ENCODE measurements around the gene NT5M.

NT5M gene

DNA sequence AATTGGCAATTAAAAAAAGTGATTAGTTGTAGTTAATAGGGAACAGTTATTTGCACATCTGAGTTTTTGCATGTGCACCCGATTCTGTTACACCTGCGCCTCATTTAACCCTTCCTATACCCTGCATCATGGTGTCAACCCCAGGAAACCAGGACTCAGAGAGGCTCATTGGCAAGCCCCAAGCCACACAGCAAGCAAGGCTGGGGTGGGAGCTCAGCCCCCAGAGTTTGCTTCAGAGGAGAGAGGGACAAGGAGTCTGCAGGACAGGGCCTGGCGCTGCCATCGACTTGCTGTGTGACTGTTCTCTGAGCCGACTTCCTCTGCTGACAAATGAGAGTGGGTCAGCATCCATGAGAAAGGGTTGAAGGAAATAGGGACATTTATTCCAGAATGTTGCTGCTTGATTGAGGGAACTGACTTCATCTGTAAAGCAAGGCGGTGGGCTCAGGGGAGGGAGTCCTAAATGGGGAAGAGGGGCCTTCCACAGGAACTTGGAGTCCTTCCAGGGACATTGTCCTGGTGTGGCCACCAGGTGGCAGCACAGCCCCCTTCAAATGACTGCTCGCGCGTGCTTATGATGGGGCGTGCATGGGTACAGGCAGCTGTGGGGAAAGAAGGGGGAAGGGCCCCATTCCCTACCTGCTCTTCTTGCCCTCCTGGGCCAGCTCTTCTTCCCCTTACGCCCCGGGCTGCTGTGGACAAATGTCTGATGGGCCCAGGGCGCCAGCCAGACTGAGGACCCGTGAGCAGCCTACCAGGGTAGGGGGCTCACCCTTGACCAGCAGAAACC lies 51.6 kb downstream of the NT5M start:
- peak; percentile 85 for DNase-seq (ENCODE audit: low spot score)

DNA sequence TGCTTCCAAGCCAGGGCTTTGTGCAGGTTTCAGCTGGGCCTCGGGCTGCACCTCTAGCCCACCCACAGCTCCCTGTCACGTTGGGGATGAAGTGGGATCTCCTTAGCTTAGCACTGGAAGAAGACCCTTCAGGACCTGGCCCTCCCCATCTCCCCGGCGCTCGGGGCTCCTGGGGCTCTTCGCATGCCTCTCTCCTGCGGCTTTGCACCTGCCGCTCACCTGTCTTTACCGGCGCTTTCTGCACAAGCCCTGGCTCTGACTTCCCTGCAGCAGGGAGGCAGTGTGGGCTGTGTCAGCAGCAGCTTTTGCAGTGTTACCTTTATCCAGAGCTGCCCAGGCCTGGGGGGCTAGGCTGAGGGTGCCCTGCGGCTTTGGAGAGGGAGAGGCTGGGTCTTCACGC lies 52.3 kb downstream of the NT5M start:
- no peak for DNase-seq (ENCODE audit: low spot score)

DNA sequence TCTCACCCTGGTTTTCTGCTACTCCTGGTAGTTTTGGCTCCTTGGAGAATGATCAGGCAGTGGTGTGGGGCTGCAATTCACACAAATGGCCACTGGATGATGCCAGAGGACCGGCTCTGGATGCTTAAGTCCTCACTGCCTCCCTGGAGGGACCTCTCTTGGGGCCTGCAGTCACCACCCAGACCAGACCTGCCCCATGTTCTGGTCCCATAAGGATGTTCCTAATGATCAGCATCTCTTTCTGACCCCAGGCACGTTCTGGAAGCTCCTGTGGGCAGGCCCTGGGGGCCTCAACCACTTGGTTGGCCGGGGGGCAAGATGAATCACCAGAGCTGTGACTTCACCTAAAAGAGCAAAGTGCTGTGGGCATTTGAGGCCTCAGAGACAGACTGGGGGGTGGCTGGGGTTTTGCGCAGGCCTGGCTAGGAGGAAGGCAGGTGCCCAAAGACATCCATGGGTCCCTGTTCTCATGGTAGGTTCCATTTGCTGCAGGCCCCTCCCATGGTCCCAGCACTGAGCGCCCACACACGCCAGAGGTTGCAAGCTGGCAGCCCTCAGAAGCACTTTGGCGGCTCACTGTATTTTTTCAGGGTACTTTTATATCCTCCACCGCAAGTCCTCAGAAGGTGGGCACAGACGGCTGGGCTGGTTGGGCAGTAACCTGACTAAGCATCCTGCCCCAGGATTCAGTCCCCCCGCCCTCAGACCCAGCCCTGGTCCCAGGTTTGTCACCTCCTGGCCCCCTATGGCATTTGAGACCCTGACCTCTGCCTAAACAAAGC lies 53.2 kb downstream of the NT5M start:
- peak; percentile 89 for DNase-seq (ENCODE audit: low spot score)

DNA sequence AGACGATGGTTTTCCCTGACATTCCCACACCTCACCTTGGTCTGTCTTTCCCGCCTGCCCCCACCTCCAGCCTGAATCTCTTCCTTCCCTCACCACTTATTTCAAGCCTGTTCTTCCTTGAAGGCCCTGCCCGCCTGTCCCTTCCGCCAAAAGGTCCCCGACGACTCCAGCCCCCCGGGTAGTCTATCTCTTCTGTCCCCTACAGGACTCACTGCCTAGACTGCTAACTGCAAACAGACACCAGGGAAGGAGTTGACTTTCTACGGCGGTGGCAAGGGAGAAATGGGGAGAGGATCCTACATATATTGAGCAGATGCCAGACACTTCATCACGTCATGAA lies 53.7 kb downstream of the NT5M start:
- no peak for DNase-seq (ENCODE audit: low spot score)

DNA sequence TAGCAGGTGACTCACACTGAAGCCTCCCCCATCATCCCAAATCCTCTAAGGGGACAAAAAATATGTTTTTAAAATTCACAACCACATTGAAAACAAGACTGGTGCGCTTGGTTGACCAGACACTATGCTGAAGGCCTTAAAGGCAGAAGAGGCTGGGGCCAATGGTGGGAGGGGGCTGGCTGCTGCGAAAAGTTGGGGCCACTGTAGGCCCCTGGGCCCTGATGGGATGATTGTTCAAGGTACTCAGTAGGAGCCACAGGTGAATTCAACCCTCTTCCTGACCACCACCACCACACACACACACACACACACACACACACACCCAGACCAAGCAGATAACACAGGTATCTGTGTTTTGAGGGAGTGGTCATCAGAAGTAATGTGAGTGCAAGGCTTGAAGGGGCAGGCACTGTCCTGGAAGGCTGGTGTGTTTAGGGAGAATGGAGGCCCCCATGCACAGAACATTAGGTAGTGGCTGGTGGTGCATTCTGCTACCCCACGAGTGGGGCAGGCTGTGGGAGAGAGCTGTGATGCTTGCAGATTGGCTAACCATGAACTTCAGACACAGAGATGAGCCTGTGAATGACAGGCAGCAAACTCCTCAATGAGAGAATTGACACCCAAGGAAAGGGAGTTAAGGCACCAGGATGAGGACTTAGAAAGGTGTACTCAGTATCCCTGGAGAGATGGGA lies 55.0 kb downstream of the NT5M start:
- no peak for DNase-seq (ENCODE audit: low spot score)

DNA sequence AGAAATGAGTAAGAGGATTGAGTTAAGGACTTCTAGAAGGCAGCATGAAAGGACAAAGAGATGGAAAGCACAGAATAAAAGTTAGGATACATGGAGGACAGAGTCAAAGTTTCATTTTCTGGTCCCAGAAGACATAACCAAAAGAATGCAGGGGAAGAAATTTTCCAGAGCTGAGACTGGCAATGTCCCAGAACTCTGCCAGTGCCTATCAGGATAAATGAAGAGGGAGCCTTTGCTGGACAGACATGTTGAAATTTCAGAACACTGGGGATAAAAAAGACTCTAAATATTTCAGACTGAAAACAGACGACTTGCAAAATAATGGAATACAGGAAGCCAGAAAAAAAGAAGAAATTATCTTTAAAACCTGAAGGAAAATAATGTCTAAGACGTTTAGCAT lies 55.7 kb downstream of the NT5M start:
- no peak for DNase-seq (ENCODE audit: low spot score)

DNA sequence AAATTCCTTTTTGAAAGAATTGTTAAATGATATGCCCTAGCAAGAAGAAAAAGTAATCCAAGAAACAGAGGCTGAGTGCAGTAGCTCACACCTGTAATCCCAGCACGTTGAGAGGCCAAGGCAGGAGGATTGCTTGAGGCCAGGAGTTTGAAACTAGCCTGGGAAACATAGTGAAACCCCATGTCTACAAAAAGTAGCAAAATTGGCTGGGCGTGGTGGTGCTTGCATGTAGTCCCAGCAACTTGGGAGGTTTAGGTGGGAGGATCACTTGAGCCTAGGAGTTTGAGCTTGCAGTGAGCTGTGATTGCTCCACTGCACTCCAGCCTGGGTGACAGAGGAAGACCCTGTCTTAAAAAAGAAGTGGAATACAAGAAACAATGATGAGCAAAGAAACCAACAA lies 56.1 kb downstream of the NT5M start:
- DNase-seq (ENCODE audit: low spot score), result no peak

DNA sequence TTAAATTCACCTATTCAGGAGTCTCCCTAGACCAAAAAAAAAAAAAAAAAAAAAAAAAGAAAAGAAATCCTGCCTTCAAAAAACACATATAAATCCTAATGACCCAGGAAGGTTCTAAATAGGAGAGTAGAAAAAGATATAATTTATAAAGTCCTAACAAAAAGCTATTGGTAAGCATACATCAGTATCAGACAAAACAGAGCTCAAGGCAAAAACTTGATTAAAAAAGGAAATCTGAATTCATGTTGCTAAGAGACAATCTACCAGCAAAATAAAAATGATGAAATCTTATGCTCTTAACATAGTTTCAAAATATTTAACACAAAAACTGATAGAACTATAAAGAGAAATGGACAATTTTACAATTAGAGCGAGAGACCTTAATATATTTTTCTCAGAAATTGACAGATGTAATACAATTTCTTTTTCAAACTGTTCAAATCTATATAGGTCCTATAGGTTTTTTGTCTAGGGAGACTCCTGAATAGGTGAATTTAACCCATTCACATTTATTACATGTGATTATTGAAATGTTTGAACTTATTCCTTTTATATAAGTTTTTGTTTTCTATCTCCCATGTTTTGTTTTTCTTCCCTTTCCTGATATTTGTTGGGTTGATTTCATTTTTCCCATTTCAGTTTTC lies 57.0 kb downstream of the NT5M start:
- DNase-seq (ENCODE audit: low spot score), result no peak

DNA sequence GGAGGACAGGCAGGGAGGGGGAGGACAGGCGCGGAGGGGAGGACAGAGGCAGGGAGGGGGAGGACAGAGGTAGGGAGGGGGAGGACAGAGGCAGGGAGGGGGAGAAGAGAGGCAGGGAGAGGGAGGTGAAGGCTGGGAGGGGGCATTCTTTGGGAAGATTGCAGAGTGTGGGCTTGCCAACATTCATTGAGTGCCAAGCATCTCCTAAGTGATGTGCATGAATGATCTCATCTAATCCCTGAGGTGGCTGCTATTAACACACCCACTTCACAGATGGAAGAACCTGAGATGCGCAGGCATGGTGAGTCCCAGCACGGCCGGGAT lies 58.3 kb downstream of the NT5M start:
- DNase-seq (ENCODE audit: low spot score), result no peak

DNA sequence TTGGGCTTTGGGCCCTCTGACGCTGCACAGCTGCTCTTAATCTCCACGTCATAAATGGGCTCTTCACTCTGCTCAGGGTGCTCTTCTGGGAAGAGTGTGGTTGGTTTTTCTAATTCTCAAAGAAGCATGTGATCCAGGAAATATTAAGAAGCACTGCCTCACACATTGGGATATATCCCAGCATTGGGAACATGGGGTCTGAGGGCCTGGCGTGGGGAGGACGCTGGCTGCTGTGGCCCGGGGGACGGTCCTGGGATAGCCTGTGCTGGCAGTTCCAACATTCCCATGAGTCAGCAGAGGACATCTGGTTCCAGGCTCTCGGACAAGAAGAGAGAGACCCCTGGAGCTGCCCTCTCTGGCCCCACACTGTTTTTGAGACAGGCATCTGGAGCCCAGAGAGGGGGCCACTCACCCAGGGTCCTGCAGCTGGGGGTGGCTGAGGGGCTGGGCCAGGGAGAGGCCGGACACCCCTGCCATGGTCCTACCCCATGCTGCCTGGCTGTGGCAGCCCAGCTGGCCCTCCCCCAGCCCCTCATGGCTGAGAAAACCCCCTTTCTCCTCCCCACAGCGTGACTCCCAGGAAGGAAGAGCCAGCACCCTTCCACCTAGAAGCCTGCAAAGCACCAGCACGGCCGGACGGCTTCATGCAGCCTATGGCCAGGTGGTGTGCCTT lies 58.8 kb downstream of the NT5M start:
- DNase-seq (ENCODE audit: low spot score), result no peak

DNA sequence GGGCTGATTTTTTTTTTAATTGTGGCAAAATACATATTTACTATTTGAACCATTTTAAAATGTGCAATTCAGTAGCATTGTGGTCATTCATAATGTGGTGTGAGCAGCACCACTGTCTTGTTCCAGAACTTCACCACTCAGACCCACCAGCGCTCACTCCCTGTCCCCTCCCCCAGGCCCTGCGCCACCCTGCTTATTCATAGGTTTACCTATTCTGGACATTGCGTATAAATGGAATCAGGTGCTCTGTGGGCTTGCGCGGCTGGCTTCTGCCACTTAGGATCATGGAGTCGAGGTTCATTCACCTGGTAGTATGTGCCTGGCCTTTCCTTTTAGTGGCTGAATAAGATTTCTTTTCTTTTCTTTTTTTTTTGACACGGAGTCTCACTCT lies 59.4 kb downstream of the NT5M start:
- no peak for DNase-seq (ENCODE audit: low spot score)

DNA sequence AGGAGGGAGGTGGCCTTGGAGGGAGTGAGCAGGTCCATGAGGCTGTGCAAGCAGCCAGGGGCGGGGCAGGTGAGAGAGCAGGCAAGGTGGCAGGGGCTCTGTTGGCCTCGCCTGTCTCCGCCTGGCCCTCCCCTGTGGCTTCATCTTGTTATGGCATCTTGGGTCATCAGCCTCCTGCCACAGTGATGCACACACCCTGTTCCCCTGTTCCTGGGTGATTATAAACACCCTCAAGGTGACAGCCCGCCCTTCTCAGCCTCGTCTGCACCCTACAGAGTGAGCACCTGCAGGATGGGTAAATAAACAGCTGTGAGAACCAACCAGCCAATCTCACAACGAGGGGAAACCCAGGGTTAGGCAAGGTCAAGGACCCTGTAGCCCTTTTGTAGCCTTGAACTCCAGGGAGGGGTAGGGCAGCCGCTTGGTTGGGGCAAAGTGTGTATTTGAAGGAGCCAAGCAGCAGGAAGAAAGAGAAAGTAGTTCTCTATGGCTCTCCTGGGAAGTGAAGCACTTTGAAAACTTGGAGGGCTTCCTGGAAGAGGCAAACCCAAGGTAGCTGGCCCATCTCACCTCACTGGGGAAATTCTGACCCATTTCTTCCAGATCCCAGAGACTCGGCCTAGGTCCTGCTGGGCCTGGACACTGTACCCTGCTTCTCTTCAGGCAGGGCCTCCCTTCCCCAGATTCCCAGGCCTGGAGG lies 60.6 kb downstream of the NT5M start:
- DNase-seq (ENCODE audit: low spot score), result no peak

DNA sequence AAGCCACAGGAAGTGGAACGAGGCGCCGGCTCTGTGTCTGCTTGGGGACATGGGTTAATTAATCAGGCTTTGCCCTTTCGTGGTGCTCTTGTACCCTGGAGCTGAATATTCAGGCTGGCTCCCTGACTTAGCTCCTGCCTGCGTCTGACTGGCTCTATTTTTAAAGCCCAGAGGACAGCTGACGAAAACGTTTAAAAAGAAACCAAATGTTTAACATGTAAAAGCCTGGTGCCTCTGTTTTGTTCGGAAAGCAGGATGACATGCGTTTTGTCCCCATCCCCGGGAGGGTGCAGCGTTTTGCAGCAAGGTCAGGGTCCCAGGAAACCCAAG lies 61.1 kb downstream of the NT5M start:
- DNase-seq (ENCODE audit: low spot score), result no peak

DNA sequence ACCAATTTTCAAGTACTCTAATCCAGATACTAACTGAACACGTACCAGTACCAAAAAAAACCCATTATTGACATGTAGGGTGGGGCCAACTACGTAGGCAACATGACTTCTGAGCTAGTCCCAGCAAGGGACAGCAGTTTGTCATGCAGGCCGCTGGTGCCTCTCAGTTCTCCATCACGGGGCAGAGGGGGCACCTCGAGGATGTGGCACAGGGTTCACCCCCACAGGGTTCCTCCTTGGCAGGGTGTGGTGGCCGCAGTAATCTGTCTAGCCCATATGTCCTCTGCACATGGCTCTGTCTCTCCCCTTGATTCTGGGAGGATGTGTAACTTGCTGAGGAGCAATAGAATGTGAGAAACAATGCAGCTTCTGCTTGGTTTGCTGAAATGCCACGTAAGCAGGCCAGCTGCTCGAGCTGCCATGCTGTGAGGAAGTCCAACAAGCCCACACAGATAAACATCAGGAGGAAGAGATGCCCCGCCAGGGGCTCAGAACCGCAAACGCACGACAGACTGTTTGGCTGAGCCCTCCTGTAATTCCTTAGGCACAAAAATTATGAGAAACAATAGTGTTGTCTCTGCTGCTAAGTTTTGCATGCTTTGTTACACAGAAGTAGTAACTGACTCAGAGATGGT lies 62.4 kb downstream of the NT5M start:
- DNase-seq (ENCODE audit: low spot score), result no peak

DNA sequence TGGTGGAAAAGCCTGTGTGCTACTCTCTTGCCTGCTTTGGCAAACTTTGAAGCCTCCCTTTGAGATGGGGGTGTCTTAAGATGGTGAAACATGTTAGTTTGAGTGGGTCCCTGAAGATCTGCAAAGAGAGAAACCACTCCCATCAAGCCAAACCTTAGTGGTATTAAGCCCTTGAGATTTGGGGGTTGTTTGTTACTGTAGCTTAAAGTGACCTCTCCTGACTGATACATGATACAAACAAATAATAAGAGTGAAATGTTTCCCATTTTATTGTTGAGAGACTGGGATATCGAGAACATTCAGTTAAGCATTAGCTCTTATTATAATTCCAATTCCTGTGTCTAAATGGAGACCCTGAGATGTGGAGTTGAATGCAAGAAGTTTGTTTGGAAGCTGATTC lies 63.1 kb downstream of the NT5M start:
- no peak for DNase-seq (ENCODE audit: low spot score)

DNA sequence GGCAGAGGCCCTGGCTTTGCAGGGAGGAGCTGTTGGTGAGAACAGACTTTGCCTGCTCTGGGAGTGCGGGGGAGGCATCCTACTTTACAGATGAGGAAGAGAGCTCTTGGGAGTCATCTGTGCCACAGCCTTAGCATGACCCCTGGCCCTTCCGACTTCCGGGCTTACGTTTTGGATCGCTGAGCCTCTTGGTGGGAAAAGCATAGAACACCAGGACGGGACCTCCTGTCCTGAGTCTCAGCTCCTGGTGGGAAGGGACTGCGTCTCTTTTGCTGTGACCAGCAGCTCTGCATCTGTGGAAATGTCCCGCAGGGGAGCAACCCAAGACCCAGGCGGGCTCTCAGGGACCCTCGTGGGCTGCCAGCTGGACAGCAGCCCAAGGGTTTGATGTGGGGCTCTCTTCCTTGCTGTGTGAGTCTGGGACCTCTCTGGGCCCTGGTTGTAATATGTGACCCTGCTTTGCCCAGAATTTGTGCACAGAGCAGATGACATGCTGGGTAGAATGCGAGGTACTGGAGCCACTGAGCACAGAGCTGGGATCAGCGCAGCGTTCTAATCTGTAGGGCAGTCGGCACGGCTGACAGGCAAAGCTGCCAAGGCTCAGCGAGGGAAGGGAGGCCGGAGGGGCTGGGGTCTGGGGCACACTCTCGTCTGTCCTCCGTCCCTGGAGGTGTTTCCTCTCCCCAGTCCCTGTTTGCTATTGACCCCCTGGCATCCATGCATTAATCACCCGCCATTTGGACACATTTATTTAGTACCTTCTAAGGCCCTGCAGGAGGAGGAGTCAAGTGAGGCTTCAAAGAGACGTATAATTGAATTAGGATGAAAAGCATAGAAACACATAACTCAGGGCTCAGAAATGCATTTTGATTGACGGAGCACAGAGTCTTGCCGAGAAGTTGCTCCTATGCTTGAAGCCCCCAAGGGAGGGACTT lies 64.0 kb downstream of the NT5M start:
- DNase-seq (ENCODE audit: low spot score), result no peak

DNA sequence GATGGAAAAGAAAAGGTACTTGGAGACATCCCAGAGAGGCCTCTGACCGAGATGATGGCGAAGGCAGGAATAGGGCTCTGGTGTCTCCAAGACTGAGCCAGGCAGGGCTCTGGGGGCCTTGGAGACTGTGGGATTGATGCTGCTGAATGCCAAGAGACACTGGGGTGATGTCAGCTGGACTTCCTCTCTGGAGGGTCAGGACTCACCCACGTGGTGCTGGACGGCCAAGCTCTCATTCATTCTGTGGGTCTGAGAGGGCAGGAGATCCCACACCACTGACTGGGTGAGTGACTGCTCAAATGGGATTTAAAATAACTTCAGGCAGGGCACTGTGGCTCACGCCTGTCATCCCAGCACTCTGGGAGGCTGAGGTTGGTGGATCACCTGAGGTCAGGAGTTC lies 64.8 kb downstream of the NT5M start:
- DNase-seq (ENCODE audit: low spot score), result no peak

DNA sequence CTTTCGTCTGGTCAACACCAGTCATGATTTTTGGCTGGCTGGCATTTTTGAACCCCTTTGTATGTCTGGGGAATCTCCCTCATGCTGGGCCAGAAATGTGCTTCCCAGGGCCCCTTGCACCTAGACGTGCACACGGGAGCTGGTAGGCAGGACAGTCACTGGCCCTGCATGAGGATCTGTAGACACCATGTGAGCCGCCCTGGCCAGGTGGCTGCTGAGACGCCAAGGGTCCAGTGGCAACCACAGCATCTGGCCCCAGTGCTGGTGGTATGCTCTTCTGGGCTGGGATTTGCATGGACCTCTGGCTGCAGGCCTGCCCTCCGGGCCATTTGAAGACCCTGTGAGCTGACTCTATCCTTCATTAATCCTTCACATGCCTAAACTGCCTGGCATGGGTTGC lies 67.5 kb downstream of the NT5M start:
- DNase-seq (ENCODE audit: low spot score), result no peak

DNA sequence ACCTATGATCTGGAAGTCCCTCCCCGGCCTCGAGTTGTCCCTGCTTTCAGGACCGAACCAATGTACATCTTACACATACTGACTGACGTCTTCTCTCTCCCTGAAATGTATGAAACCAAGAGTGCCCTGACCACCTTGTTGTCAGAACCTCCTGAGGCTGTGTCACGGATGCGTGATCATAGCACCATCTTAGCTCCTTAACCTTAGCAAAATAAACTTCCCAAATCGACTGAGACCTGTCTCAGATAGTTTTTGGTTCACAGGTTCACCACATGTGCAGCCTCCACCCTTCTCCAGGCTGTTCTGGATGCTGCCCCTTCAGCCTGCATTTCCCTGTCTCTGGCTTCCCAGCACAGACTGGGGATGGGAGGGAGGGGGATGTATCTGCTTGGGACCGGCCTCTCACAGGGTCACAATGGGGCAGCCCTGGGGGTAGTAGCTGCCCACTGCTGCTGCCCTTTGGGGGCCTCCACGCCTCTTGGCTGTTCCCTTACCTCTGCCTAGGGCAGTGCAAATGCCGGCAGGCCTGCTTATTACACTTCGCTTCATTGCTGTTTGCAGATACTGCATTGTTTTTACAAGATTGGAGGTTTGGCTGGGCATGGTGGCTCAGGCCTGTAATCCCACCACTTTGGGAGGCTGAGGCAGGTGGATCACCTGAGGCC lies 69.8 kb downstream of the NT5M start:
- no peak for DNase-seq (ENCODE audit: low spot score)
